ENCODE data around the gene HOXD1. TPM values are rescaled to one million over a fixed set of nuclear protein-coding genes. Genes with fewer than 3 reads are reported as not detected.

The HOXD1 gene
- total RNA-seq, 1 experiment from 2014 or later: not detected

GRCh38 chr2:176152350-176153181 is 35.9 kb upstream of the HOXD1 start:
- H3K36me3 Mint-ChIP-seq (ENCODE audit: insufficient read depth, unreplicated experiment): no peaks in the 10 kb centered on the region
- no peak for TF ChIP-seq CTCF (IDR thresholded peaks at IDR 0.05; ENCODE audit: unreplicated experiment)
- no peak for DNase-seq
- no peaks in the 10 kb centered on the region for H3K9me3 Mint-ChIP-seq (ENCODE audit: low read depth, unreplicated experiment)
- CTCF ChIA-PET: interaction anchor here (0.7 to 1.9 kb wide), 2 partner anchors 116 to 302 kb away, joined by 3 to 6 read pairs; partner anchors contain the start of gene MTX2
- peaks cover 11% of the 10 kb centered on the region for H3K27me3 Mint-ChIP-seq (ENCODE audit: unreplicated experiment)
- intact Hi-C loops (cut with micrococcal nuclease; ENCODE audit: unreplicated experiment): no loop called here
- BruUV-seq (replicated peaks): no TSS peak
- H3K27ac Mint-ChIP-seq (ENCODE audit: unreplicated experiment): no peak overlapping the region
- H3K4me1 Mint-ChIP-seq (ENCODE audit: low read depth, unreplicated experiment): no peaks in the 10 kb centered on the region
- H3K4me3 Mint-ChIP-seq (ENCODE audit: low read depth, unreplicated experiment): no peak overlapping the region

DNA sequence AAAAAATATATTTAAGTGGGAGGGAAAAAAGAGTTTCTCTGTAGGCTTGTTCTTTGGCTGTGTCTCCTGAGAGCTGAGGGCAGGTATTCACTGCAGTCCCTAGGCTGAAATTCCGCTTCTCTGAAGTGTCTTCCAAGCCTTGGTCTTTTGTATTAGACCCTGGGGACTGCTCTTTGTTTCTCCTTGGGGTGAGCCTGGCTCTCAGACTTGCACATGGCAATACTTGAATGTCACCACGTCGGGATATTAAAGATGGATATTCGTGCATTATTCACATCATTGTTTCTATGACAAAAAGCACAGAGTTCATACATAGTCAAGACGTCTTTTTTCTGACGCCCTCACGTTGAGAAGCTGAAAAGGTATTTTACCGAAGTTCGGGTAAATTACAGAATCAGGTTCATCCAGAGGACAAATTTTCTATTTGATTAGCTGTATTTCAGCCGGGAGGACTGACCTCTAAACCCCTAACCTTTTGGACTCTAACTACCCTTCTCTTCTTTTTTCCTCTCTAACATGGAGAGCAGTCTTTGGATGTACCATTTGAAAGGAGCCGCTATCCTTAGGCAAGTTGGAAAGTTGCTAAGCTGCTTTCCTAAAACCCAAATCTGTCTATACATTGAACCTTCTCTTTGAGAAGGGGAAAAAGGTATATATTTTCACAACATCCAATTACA is 33.8 kb upstream of the HOXD1 start:
- intact Hi-C loops (cut with micrococcal nuclease; ENCODE audit: unreplicated experiment): no loop called here
- no peak for DNase-seq
- H3K27me3 Mint-ChIP-seq (ENCODE audit: unreplicated experiment): peaks cover 11% of the 10 kb centered on the region
- no peak overlapping the region for H3K27ac Mint-ChIP-seq (ENCODE audit: unreplicated experiment)
- H3K4me3 Mint-ChIP-seq (ENCODE audit: low read depth, unreplicated experiment): no peak overlapping the region
- BruUV-seq (replicated peaks): no TSS peak
- no peaks in the 10 kb centered on the region for H3K9me3 Mint-ChIP-seq (ENCODE audit: low read depth, unreplicated experiment)
- no peak for TF ChIP-seq CTCF (IDR thresholded peaks at IDR 0.05; ENCODE audit: unreplicated experiment)
- CTCF ChIA-PET: interaction anchor here (1.9 kb wide), 1 partner anchor 300 kb away, joined by 6 read pairs; no protein-coding TSS in a partner anchor
- no peaks in the 10 kb centered on the region for H3K36me3 Mint-ChIP-seq (ENCODE audit: insufficient read depth, unreplicated experiment)
- no peaks in the 10 kb centered on the region for H3K4me1 Mint-ChIP-seq (ENCODE audit: low read depth, unreplicated experiment)

- intact Hi-C loops (cut with micrococcal nuclease; ENCODE audit: unreplicated experiment): no loop called here
- no peak for DNase-seq
- Mint-ChIP-seq H3K27ac (ENCODE audit: unreplicated experiment) (no peak overlapping the region), H3K9me3 (ENCODE audit: low read depth, unreplicated experiment) (no peaks in the 10 kb centered on the region), H3K4me1 (ENCODE audit: low read depth, unreplicated experiment) (no peaks in the 10 kb centered on the region), H3K4me3 (ENCODE audit: low read depth, unreplicated experiment) (no peak overlapping the region), H3K27me3 (ENCODE audit: unreplicated experiment) (peaks cover 11% of the 10 kb centered on the region), H3K36me3 (ENCODE audit: insufficient read depth, unreplicated experiment) (no peaks in the 10 kb centered on the region)
- TF ChIP-seq CTCF (IDR thresholded peaks at IDR 0.05; ENCODE audit: unreplicated experiment): no peak
- BruUV-seq (replicated peaks): no TSS peak
- CTCF ChIA-PET: no interaction called here
Measured at GRCh38 chr2:176155356-176156044, 33.0 kb upstream of the HOXD1 start.

- intact Hi-C loops (cut with micrococcal nuclease; ENCODE audit: unreplicated experiment): no loop called here
- H3K4me3 Mint-ChIP-seq (ENCODE audit: low read depth, unreplicated experiment): no peak overlapping the region
- H3K9me3 Mint-ChIP-seq (ENCODE audit: low read depth, unreplicated experiment): no peaks in the 10 kb centered on the region
- DNase-seq: no peak
- BruUV-seq (replicated peaks): no TSS peak
- no peak for TF ChIP-seq CTCF (IDR thresholded peaks at IDR 0.05; ENCODE audit: unreplicated experiment)
- no peaks in the 10 kb centered on the region for H3K36me3 Mint-ChIP-seq (ENCODE audit: insufficient read depth, unreplicated experiment)
- peaks cover 11% of the 10 kb centered on the region for H3K27me3 Mint-ChIP-seq (ENCODE audit: unreplicated experiment)
- H3K27ac Mint-ChIP-seq (ENCODE audit: unreplicated experiment): no peak overlapping the region
- CTCF ChIA-PET: no interaction called here
- no peaks in the 10 kb centered on the region for H3K4me1 Mint-ChIP-seq (ENCODE audit: low read depth, unreplicated experiment)
Measured at GRCh38 chr2:176156301-176156806, 32.1 kb upstream of the HOXD1 start.
